Globus pallidus (tissue), 1 donor: ENCODE results near the gene CEP295NL.

Experiments used
- DNase-seq: peaks from one replicate; pipeline ENCODE4 v3.0.0-alpha.2; 2015; ENCODE audit warnings: low spot score

The CEP295NL gene

GRCh38 chr17:78864117-78864516 lies 38.9 kb downstream of the CEP295NL start:
- no peak for DNase-seq

- no peak for DNase-seq
Observed at GRCh38 chr17:78862073-78863023, 40.7 kb downstream of the CEP295NL start.

- DNase-seq, result no peak
Observed at GRCh38 chr17:78861229-78861628, 41.8 kb downstream of the CEP295NL start.

GRCh38 chr17:78859051-78859450 lies 44.0 kb downstream of the CEP295NL start:
- DNase-seq, result no peak

- no peak for DNase-seq
Observed at GRCh38 chr17:78857266-78857665, 45.7 kb downstream of the CEP295NL start.

GRCh38 chr17:78855561-78856165 lies 47.3 kb downstream of the CEP295NL start:
- DNase-seq, result no peak

- no peak for DNase-seq
Observed at GRCh38 chr17:78854508-78854907, 48.5 kb downstream of the CEP295NL start.

GRCh38 chr17:78853926-78854394 lies 49.0 kb downstream of the CEP295NL start:
- DNase-seq, result no peak

GRCh38 chr17:78852709-78853121 lies 50.3 kb downstream of the CEP295NL start:
- DNase-seq, result no peak

GRCh38 chr17:78849026-78849425 lies 54.0 kb downstream of the CEP295NL start:
- DNase-seq, result no peak

- DNase-seq, result no peak
Observed at GRCh38 chr17:78847052-78847451, 55.9 kb downstream of the CEP295NL start.

- DNase-seq, result peak; percentile 81
Observed at GRCh38 chr17:78844301-78845005, 58.5 kb downstream of the CEP295NL start.

GRCh38 chr17:78842881-78843565 lies 60.0 kb downstream of the CEP295NL start:
- no peak for DNase-seq

GRCh38 chr17:78840780-78841611 lies 62.0 kb downstream of the CEP295NL start, which contains the start of gene USP36:
Gene USP36 (minus strand): TSS chr17:78840814. CDS start chr17:78836363, 4,451 bp downstream.
- peak; percentile 99 for DNase-seq
